GM13977 (cell line): ENCODE results near the gene METTL6.
"Not testable (repeated sequence)": the region's sequence is repeated elsewhere in the genome, so short reads cannot be mapped to it uniquely, and the experiment has no call there.

Source experiments
- DNase-seq: peaks from one replicate; pipeline ENCODE4 v3.0.0; 2012; ENCODE audit warnings: low spot score
- in situ Hi-C: fragments of 300-500 bp; cut with MboI; formaldehyde crosslinking; loops from one replicate; pipeline ENCODE4 v1.12.0; 2022; ENCODE audit warnings: low sequenced_read_pairs, low pct_unique_long_range_greater_than_20kb, mixed read lengths, inconsistent platforms; ENCODE audit not compliant: unreplicated experiment
- TF ChIP-seq, protein P1 (sequence below): IDR thresholded peaks from 2 replicates; pipeline ENCODE4 v1.5.1; 2012; ENCODE audit warnings: mild to moderate bottlenecking, control low read depth; ENCODE audit not compliant: insufficient read depth; ENCODE audit errors: extremely low read depth, missing control alignments

METTL6 gene

DNA sequence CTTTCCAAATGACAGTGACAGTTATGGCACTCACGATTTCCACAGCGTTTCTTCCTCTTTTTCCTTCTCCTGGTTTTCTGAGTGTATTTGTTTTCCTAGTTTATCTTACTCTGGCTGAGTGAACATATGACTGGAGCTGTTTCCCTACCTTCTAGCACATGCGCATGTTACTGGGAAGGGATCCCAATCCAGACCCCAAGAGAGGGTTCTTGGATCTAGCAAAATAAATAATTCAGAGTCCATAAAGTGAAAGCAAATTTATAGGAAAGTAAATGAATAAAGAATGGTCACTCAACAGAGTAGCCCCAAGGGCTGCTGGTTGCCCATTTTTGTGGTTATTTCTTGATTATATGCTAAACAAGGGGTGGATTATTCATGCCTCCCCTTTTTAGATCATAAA lies 23.8 kb downstream of the METTL6 start:
- in situ Hi-C loops, result loop anchor here (25.0 kb wide), 1 partner anchor 291 kb away; no protein-coding TSS in a partner anchor
- TF ChIP-seq, protein P1, sequence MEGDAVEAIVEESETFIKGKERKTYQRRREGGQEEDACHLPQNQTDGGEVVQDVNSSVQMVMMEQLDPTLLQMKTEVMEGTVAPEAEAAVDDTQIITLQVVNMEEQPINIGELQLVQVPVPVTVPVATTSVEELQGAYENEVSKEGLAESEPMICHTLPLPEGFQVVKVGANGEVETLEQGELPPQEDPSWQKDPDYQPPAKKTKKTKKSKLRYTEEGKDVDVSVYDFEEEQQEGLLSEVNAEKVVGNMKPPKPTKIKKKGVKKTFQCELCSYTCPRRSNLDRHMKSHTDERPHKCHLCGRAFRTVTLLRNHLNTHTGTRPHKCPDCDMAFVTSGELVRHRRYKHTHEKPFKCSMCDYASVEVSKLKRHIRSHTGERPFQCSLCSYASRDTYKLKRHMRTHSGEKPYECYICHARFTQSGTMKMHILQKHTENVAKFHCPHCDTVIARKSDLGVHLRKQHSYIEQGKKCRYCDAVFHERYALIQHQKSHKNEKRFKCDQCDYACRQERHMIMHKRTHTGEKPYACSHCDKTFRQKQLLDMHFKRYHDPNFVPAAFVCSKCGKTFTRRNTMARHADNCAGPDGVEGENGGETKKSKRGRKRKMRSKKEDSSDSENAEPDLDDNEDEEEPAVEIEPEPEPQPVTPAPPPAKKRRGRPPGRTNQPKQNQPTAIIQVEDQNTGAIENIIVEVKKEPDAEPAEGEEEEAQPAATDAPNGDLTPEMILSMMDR, result no peak
- no peak for DNase-seq

- TF ChIP-seq, protein P1, result no peak
Measured at GRCh38 chr3:15401936-15402335, 25.4 kb downstream of the METTL6 start.

GRCh38 chr3:15399970-15400369 lies 27.4 kb downstream of the METTL6 start:
- in situ Hi-C loops, result loop anchor here (25.0 kb wide), 1 partner anchor 288 kb away; no protein-coding TSS in a partner anchor
- no peak for DNase-seq
- TF ChIP-seq, protein P1, result no peak

More at GRCh38 chr3:15401936-15402335, 25.4 kb downstream of the METTL6 start:
- in situ Hi-C loops, result loop anchor here (25.0 kb wide), 1 partner anchor 290 kb away; no protein-coding TSS in a partner anchor
- no peak for DNase-seq

GRCh38 chr3:15398731-15399133 lies 28.6 kb downstream of the METTL6 start:
- TF ChIP-seq, protein P1, result peak; percentile 52
- in situ Hi-C loops, DNase-seq: not testable (repeated sequence)

- DNase-seq, in situ Hi-C loops: not testable (repeated sequence)
Measured at GRCh38 chr3:15393252-15393651, 34.1 kb downstream of the METTL6 start.

DNA sequence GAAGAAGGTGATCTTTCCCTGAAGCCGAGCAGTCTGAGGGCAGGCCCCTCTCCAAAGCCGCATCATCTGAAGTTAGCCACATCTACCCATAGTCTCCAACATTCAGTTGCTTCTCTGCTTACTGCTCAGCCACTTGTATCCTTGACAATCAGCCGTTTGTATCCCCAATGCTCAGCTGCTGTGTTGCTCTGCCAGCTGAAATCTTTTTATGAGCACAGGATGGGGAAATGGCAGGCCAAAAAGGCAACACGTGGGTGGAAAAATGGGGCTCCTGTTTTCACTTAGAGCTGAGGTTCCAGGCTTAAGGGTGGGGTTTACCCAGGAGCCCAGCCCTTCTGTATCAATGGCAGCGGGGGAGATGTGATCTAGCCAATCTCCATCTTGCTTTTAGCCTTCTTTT lies 36.3 kb downstream of the METTL6 start:
- in situ Hi-C loops, result no loop called here
- TF ChIP-seq, protein P1, result no peak
- DNase-seq, result no peak

DNA sequence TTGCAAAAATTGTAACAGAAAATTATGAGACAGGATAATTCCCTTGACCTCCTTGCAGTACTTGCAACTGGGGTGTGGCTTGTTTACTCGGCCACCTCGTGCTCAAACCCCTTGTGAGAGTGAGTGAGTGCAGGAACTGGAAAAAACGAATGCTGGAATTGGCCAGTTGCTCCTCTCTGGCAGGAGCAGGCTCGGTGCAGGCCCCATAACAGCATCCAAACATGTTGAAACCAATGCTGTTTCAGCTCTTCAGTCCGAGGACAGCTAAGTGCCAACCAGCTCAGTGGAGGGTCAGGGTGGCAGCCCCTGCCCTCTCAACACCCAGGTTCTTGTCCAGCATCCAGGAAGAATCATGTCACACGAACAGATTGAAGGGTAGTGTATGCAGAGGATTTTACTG lies 36.9 kb downstream of the METTL6 start:
- TF ChIP-seq, protein P1, result no peak
- in situ Hi-C loops, result no loop called here

DNA sequence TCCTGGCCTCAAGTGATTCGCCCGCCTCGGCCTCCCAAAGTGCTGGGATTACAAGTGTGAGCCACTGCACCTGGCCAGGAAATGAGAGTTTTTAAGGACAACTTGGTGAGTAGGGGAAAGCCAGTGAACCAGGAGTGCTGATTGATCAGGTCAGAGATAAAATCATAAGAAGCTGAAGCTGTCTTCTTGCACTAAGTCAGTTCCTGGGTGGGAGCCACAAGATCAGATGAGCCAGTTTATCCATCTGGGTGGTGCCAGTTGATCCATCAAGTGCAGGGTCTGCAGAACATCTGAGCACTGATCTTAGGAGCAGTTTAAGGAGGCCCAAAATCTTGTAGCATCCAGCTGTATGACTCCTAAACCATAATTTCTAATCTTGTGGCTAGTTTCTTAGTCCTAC lies 39.0 kb downstream of the METTL6 start:
- DNase-seq, in situ Hi-C loops: not testable (repeated sequence)

More for the DNA sequence above, 36.9 kb downstream of the METTL6 start:
- no peak for DNase-seq
